Keratinocyte (primary cell): ENCODE measurements around the gene CRISPLD2. TPM values are rescaled to one million over a fixed set of nuclear protein-coding genes. Genes with fewer than 3 reads are reported as not detected.

Source experiments
- DNase-seq: peaks from one replicate; pipeline ENCODE4 v3.0.0-alpha.2; 2011; ENCODE audit warnings: low read depth, missing footprints, low spot score
- FAIRE-seq: peaks from 2 replicates; lab custom pipeline; 2011; peaks lifted over from hg19 to GRCh38; lab: Jason Lieb, UNC
- H2AFZ ChIP-seq: 2 replicates; pipeline ENCODE4 v1.6.0; 2012; ENCODE audit warnings: low read length, control low read depth, inconsistent platforms; ENCODE audit not compliant: control insufficient read depth
- H3K27ac ChIP-seq: 2 replicates; pipeline ENCODE4 v1.5.1; 2011; ENCODE audit warnings: low read length; ENCODE audit not compliant: control insufficient read depth, insufficient read depth
- H3K27me3 ChIP-seq: 3 replicates; pipeline ENCODE4 v1.6.0; 2011; ENCODE audit warnings: low read length; ENCODE audit not compliant: control insufficient read depth, insufficient read depth; ENCODE audit errors: extremely low read depth
- H3K36me3 ChIP-seq, 2 experiments: 2 replicates in 1 of 2; 3 replicates in 1 of 2; pipeline ENCODE4 v1.5.1; 2011; ENCODE audit warnings: low read length in 2 of 2, mild to moderate bottlenecking in 1 of 2; ENCODE audit not compliant: control insufficient read depth in 2 of 2, insufficient read depth in 2 of 2; ENCODE audit errors: extremely low read depth in 1 of 2
- H3K4me1 ChIP-seq: 3 replicates; pipeline ENCODE4 v1.5.1; 2011; ENCODE audit warnings: low read length; ENCODE audit not compliant: control insufficient read depth, insufficient read depth; ENCODE audit errors: extremely low read depth
- H3K4me2 ChIP-seq: 3 replicates; pipeline ENCODE4 v1.6.0; 2011; ENCODE audit warnings: low read depth, low read length; ENCODE audit not compliant: control insufficient read depth, insufficient read depth; ENCODE audit errors: extremely low read depth
- H3K4me3 ChIP-seq, 3 experiments: fragments of 200-600 bp in 1 of 3; sonication (generic) in 1 of 3; 2 replicates in 2 of 3; 3 replicates in 1 of 3; pipeline ENCODE4 v1.5.1; 2011 to 2016; ENCODE audit warnings: low read length in 3 of 3, mild to moderate bottlenecking in 3 of 3, control low read depth in 2 of 3, inconsistent platforms in 1 of 3, low read depth in 1 of 3, mixed read lengths in 1 of 3, mixed run types in 1 of 3, moderate library complexity in 1 of 3; ENCODE audit not compliant: control insufficient read depth in 2 of 3, insufficient read depth in 2 of 3; ENCODE audit errors: extremely low read depth in 1 of 3
- H3K79me2 ChIP-seq: 2 replicates; pipeline ENCODE4 v1.6.0; 2012; ENCODE audit warnings: low read length; ENCODE audit not compliant: control insufficient read depth, insufficient read depth
- H3K9ac ChIP-seq: 3 replicates; pipeline ENCODE4 v1.6.0; 2011; ENCODE audit warnings: low read length; ENCODE audit not compliant: control insufficient read depth, insufficient read depth; ENCODE audit errors: extremely low read depth
- H3K9me1 ChIP-seq: 3 replicates; pipeline ENCODE4 v1.6.0; 2011; ENCODE audit warnings: low read length; ENCODE audit not compliant: control insufficient read depth, insufficient read depth; ENCODE audit errors: extremely low read depth
- H3K9me3 ChIP-seq: 2 replicates; pipeline ENCODE4 v1.5.1; 2012; ENCODE audit warnings: low read depth, low read length; ENCODE audit not compliant: control insufficient read depth
- H4K20me1 ChIP-seq: 3 replicates; pipeline ENCODE4 v1.6.0; 2011; ENCODE audit warnings: low read length; ENCODE audit not compliant: control insufficient read depth, insufficient read depth; ENCODE audit errors: extremely low read depth
- CTCF ChIP-seq, 3 experiments: IDR thresholded peaks in 1 of 3; conservative IDR thresholded peaks in 1 of 3; optimal IDR thresholded peaks in 1 of 3; 2 replicates in 2 of 3; 3 replicates in 1 of 3; pipeline versions ENCODE3 to v1.5.1; 2011; ENCODE audit warnings: low read length in 3 of 3, mild to moderate bottlenecking in 3 of 3, moderate library complexity in 2 of 3, control low read depth in 1 of 3, inconsistent platforms in 1 of 3; ENCODE audit not compliant: insufficient read depth in 2 of 3; ENCODE audit errors: extremely low read depth in 1 of 3
- EZH2 ChIP-seq: IDR thresholded peaks from one replicate; pipeline ENCODE4 v1.6.1; 2012; ENCODE audit warnings: inconsistent platforms, mild to moderate bottlenecking, low read length, moderate library complexity
- dilution Hi-C: fragments of 300-500 bp; cut with MboI; formaldehyde crosslinking; loops from one replicate; pipeline ENCODE4 v1.7.0; 2020; ENCODE audit warnings: low sequenced_read_pairs; ENCODE audit not compliant: extremely low pct_ligation_motif_present
- polyA plus RNA-seq, 5 experiments: library from polyadenylated mRNA; depleted of rRNA in 3 of 5; stranded (reverse) in 3 of 5; stranded (forward) in 1 of 5; unstranded in 1 of 5; fragments of >200 nt; gene quantifications; 1 replicate in 1 of 5; 2 replicates in 3 of 5; 3 replicates in 1 of 5; pipeline versions ENCODE4 v1.2.1 to v1.2.3, GENCODE V29; 2011 to 2012; ENCODE audit warnings: missing spikeins in 2 of 5, low read depth in 1 of 5, low replicate concordance in 1 of 5

Gene CRISPLD2
- polyA plus RNA-seq, 1 donor (not counting 4 experiments of a cell fraction or from before 2014, with no cell fraction given), result 1.2 TPM

- H3K27ac ChIP-seq, result no peak overlapping the region
- H4K20me1 ChIP-seq, result no peaks in the 10 kb centered on the region
- H3K9ac ChIP-seq, result no peak overlapping the region
- no peaks in the 10 kb centered on the region for H3K27me3 ChIP-seq
- no peaks in the 10 kb centered on the region for H3K36me3 ChIP-seq
- no peak overlapping the region for H3K4me3 ChIP-seq
- no peak overlapping the region for H2AFZ ChIP-seq
- peaks cover 3% of the 10 kb centered on the region for H3K4me1 ChIP-seq
- dilution Hi-C loops, result no loop called here
- no peak overlapping the region for H3K4me2 ChIP-seq
- no peak for TF ChIP-seq CTCF (optimal IDR thresholded peaks at IDR 0.05 in 1 of 3, IDR thresholded peaks at IDR 0.05 in 1 of 3, conservative IDR thresholded peaks at IDR 0.05 in 1 of 3; ENCODE audit: extremely low read depth in 1 of 3, insufficient read depth in 2 of 3, low read length in 3 of 3)
- no peak for TF ChIP-seq EZH2
- no peaks in the 10 kb centered on the region for H3K79me2 ChIP-seq
- no peaks in the 10 kb centered on the region for H3K9me3 ChIP-seq
- no peak for FAIRE-seq
- no peaks in the 10 kb centered on the region for H3K9me1 ChIP-seq
- no peak for DNase-seq
Measured at GRCh38 chr16:84892097-84892496, 72.3 kb downstream of the CRISPLD2 start.

- Histone ChIP-seq H3K4me2 (no peak overlapping the region), H3K9ac (no peak overlapping the region), H3K27me3 (no peaks in the 10 kb centered on the region), H3K79me2 (no peaks in the 10 kb centered on the region), H3K9me1 (no peaks in the 10 kb centered on the region), H3K4me3 (no peak overlapping the region), H3K27ac (no peak overlapping the region), H3K36me3 (no peaks in the 10 kb centered on the region), H2AFZ (no peak overlapping the region), H4K20me1 (no peaks in the 10 kb centered on the region), H3K4me1 (peaks cover 10% of the 10 kb centered on the region), H3K9me3 (no peaks in the 10 kb centered on the region)
- DNase-seq (no peak), FAIRE-seq (no peak)
- dilution Hi-C loops, result no loop called here
- TF ChIP-seq CTCF (optimal IDR thresholded peaks at IDR 0.05 in 1 of 3, IDR thresholded peaks at IDR 0.05 in 1 of 3, conservative IDR thresholded peaks at IDR 0.05 in 1 of 3; ENCODE audit: extremely low read depth in 1 of 3, insufficient read depth in 2 of 3, low read length in 3 of 3) (no peak), EZH2 (no peak)
Measured at GRCh38 chr16:84893467-84893848, 73.7 kb downstream of the CRISPLD2 start.
